ENCODE results near the gene C2orf15. TPM values are rescaled to one million over a fixed set of nuclear protein-coding genes. Genes with fewer than 3 reads are reported as not detected.
A peak's percentile ranks its signal among the peaks of the same experiment; 100 is the strongest.

Gene C2orf15
- total RNA-seq, 1 experiment from 2014 or later = 0.56 TPM

DNA sequence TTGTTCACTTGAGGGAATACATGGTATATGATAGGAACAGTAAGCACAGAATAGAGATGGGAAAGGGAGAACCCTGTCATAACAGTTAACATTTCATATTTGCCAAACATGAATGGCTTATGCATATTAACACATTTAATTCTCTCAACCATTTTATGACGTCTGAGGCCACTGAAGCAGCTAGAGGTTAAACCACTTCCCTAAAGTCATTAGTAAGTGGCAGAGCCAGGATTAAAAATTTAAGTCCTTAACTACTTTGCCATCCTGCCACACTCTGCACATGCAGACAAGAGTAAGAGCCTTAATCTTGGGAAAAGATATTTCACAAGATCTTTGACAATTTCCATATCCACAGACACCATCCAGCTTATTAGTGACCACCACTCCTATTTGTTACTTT lies 15.4 kb downstream of the C2orf15 start:
- DNase-seq (ENCODE audit: low spot score) = no peak
- TF ChIP-seq EZH2 (IDR thresholded peaks at IDR 0.05; ENCODE audit: borderline replicate concordance, low read depth, low read length, poor library complexity, severe bottlenecking) = no peak
- TF ChIP-seq, protein P1, sequence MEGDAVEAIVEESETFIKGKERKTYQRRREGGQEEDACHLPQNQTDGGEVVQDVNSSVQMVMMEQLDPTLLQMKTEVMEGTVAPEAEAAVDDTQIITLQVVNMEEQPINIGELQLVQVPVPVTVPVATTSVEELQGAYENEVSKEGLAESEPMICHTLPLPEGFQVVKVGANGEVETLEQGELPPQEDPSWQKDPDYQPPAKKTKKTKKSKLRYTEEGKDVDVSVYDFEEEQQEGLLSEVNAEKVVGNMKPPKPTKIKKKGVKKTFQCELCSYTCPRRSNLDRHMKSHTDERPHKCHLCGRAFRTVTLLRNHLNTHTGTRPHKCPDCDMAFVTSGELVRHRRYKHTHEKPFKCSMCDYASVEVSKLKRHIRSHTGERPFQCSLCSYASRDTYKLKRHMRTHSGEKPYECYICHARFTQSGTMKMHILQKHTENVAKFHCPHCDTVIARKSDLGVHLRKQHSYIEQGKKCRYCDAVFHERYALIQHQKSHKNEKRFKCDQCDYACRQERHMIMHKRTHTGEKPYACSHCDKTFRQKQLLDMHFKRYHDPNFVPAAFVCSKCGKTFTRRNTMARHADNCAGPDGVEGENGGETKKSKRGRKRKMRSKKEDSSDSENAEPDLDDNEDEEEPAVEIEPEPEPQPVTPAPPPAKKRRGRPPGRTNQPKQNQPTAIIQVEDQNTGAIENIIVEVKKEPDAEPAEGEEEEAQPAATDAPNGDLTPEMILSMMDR (conservative IDR thresholded peaks at IDR 0.05; ENCODE audit: low read depth, low read length) = no peak
- H3K36me3 ChIP-seq (ENCODE audit: insufficient read depth, low read length, poor library complexity, severe bottlenecking) = no peaks in the 10 kb centered on the region
- intact Hi-C loops (cut with micrococcal nuclease; ENCODE audit: unreplicated experiment) = no loop called here
- H3K9me3 ChIP-seq (ENCODE audit: low read depth, low read length, poor library complexity, severe bottlenecking) = no peaks in the 10 kb centered on the region
- H3K27ac ChIP-seq (ENCODE audit: low read depth, low read length, poor library complexity, severe bottlenecking) = no peak overlapping the region
- H3K4me1 ChIP-seq (ENCODE audit: insufficient read depth, low read length, poor library complexity, severe bottlenecking) = no peaks in the 10 kb centered on the region
- no TSS peak for BruUV-seq (replicated peaks)
- POLR2A ChIA-PET (ENCODE audit: low non-redundant PET) = no interaction called here
- CTCF ChIA-PET = no interaction called here
- H3K4me3 ChIP-seq (ENCODE audit: low read depth, low read length, poor library complexity, severe bottlenecking) = no peak overlapping the region
- no peaks in the 10 kb centered on the region for H3K27me3 ChIP-seq (replicated peaks; ENCODE audit: insufficient read depth, low read depth, low read length, poor library complexity)

DNA sequence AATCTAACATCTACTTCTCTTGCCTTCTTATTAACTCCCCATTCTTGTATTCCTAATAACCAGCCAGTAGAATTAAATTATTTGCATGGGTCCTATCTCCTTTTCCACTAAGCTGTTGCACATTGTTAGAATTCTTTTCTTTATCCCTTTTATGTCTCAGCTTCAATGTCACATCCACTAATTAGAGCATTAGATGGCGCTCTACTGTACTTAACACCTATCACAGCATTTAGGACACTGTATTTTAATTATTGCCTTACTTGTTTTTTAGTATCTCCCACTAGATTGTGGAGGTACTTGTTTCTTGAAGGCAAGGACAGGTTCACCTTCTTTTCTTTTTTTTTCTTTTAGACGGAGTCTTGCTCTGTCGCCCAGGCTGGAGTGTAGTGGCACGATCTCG lies 17.1 kb downstream of the C2orf15 start:
- POLR2A ChIA-PET (ENCODE audit: low non-redundant PET) = no interaction called here
- intact Hi-C loops (cut with micrococcal nuclease; ENCODE audit: unreplicated experiment) = no loop called here
- Histone ChIP-seq H3K4me3 (ENCODE audit: low read depth, low read length, poor library complexity, severe bottlenecking) (no peak overlapping the region), H3K4me1 (ENCODE audit: insufficient read depth, low read length, poor library complexity, severe bottlenecking) (no peaks in the 10 kb centered on the region), H3K27ac (ENCODE audit: low read depth, low read length, poor library complexity, severe bottlenecking) (no peak overlapping the region), H3K27me3 (replicated peaks; ENCODE audit: insufficient read depth, low read depth, low read length, poor library complexity) (no peaks in the 10 kb centered on the region), H3K36me3 (ENCODE audit: insufficient read depth, low read length, poor library complexity, severe bottlenecking) (no peaks in the 10 kb centered on the region), H3K9me3 (ENCODE audit: low read depth, low read length, poor library complexity, severe bottlenecking) (no peaks in the 10 kb centered on the region)
- no TSS peak for BruUV-seq (replicated peaks)
- DNase-seq (ENCODE audit: low spot score) = no peak
- no peak for TF ChIP-seq EZH2 (IDR thresholded peaks at IDR 0.05; ENCODE audit: borderline replicate concordance, low read depth, low read length, poor library complexity, severe bottlenecking)
- TF ChIP-seq, protein P1 (conservative IDR thresholded peaks at IDR 0.05; ENCODE audit: low read depth, low read length) = peak; percentile 39; the same call in 1 of the 2 replicates
- CTCF ChIA-PET = no interaction called here

- Histone ChIP-seq H3K27me3 (replicated peaks; ENCODE audit: insufficient read depth, low read depth, low read length, poor library complexity) (no peaks in the 10 kb centered on the region), H3K27ac (ENCODE audit: low read depth, low read length, poor library complexity, severe bottlenecking) (no peak overlapping the region), H3K4me1 (ENCODE audit: insufficient read depth, low read length, poor library complexity, severe bottlenecking) (no peaks in the 10 kb centered on the region), H3K4me3 (ENCODE audit: low read depth, low read length, poor library complexity, severe bottlenecking) (no peak overlapping the region), H3K9me3 (ENCODE audit: low read depth, low read length, poor library complexity, severe bottlenecking) (no peaks in the 10 kb centered on the region), H3K36me3 (ENCODE audit: insufficient read depth, low read length, poor library complexity, severe bottlenecking) (no peaks in the 10 kb centered on the region)
- ChIA-PET POLR2A (ENCODE audit: low non-redundant PET) (no interaction called here), CTCF (no interaction called here)
- no peak for DNase-seq (ENCODE audit: low spot score)
- intact Hi-C loops (cut with micrococcal nuclease; ENCODE audit: unreplicated experiment) = no loop called here
- TF ChIP-seq, protein P1 (conservative IDR thresholded peaks at IDR 0.05; ENCODE audit: low read depth, low read length) = no peak
- TF ChIP-seq EZH2 (IDR thresholded peaks at IDR 0.05; ENCODE audit: borderline replicate concordance, low read depth, low read length, poor library complexity, severe bottlenecking) = no peak
- BruUV-seq (replicated peaks) = no TSS peak
These were observed 18.1 kb downstream of the C2orf15 start for GRCh38 chr2:99159594-99159993.
